ENCODE measurements around the gene TSPAN13.

TSPAN13 gene

DNA sequence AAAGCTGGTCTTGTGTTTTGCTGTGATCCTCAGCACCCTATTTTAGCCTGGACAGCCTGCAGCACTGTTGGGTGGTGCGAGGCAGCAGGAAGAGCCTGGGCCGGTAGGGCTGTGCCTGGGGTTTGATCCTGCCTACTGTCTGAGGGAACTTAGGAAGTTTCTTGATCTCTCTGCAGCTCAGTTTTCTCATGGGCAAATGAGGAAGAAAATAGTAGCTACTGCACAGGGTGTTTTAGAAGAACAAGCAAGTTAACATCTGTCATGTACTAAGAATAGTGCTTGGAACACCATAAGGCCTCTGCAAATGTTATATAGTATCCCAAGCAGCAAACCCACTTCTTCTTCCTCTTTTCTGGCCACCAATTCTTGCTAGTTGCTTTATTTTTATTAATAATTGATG, 63.3 kb downstream of the TSPAN13 start:
- Histone ChIP-seq H3K9me3 (ENCODE audit: control insufficient read depth, insufficient read depth, low read length) (no peaks in the 10 kb centered on the region), H3F3A (ENCODE audit: control insufficient read depth, insufficient read depth) (no peaks in the 10 kb centered on the region), H3K27me3 (ENCODE audit: control insufficient read depth, low read length) (no peaks in the 10 kb centered on the region), H3K9me2 (replicated peaks; ENCODE audit: control insufficient read depth, low read length) (no peaks in the 10 kb centered on the region), H4K20me1 (ENCODE audit: control insufficient read depth, insufficient read depth, low read depth, low read length) (no peaks in the 10 kb centered on the region), H3K4me3 (ENCODE audit: low read length) (no peak overlapping the region), H3K36me3 (ENCODE audit: control insufficient read depth, low read length) (no peaks in the 10 kb centered on the region), H3K4me2 (ENCODE audit: low read length) (no peak overlapping the region), H3K27ac (ENCODE audit: low read depth, low read length) (no peak overlapping the region), H3K79me2 (ENCODE audit: control insufficient read depth, low read length) (no peaks in the 10 kb centered on the region), H3K4me1 (ENCODE audit: control insufficient read depth, low read length) (peaks cover 5% of the 10 kb centered on the region; the same call in 1 of the 2 replicates)
- TF ChIP-seq, protein P1, sequence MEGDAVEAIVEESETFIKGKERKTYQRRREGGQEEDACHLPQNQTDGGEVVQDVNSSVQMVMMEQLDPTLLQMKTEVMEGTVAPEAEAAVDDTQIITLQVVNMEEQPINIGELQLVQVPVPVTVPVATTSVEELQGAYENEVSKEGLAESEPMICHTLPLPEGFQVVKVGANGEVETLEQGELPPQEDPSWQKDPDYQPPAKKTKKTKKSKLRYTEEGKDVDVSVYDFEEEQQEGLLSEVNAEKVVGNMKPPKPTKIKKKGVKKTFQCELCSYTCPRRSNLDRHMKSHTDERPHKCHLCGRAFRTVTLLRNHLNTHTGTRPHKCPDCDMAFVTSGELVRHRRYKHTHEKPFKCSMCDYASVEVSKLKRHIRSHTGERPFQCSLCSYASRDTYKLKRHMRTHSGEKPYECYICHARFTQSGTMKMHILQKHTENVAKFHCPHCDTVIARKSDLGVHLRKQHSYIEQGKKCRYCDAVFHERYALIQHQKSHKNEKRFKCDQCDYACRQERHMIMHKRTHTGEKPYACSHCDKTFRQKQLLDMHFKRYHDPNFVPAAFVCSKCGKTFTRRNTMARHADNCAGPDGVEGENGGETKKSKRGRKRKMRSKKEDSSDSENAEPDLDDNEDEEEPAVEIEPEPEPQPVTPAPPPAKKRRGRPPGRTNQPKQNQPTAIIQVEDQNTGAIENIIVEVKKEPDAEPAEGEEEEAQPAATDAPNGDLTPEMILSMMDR (IDR thresholded peaks at IDR 0.05; ENCODE audit: low read depth, low read length, poor library complexity, severe bottlenecking), result no peak
- TF ChIP-seq EZH2phosphoT487 (IDR thresholded peaks at IDR 0.05; ENCODE audit: borderline replicate concordance, low read length), result no peak

DNA sequence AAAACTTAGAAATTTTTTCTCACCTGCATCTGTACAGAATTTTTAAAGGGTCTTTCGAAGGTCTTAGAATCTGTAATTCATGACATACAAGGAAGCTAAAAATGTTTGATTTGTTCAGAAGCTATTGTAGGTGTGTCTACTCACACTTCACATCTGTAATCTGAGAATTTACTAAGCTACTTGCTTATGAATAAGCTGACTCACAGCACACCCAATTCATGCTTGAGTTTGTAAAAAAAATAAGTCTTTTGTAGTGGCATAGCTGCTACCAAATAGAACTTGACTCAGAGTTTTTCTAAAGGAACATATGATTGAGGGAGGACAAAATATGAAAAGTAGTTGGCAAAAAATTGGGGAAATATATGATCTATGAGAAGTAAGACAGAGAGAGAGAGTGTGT, 64.0 kb downstream of the TSPAN13 start:
- Histone ChIP-seq H3K4me2 (ENCODE audit: low read length) (no peak overlapping the region), H3K9me3 (ENCODE audit: control insufficient read depth, insufficient read depth, low read length) (no peaks in the 10 kb centered on the region), H3K4me3 (ENCODE audit: low read length) (no peak overlapping the region), H3K36me3 (ENCODE audit: control insufficient read depth, low read length) (no peaks in the 10 kb centered on the region), H3K27ac (ENCODE audit: low read depth, low read length) (no peak overlapping the region), H3K27me3 (ENCODE audit: control insufficient read depth, low read length) (no peaks in the 10 kb centered on the region), H3K4me1 (ENCODE audit: control insufficient read depth, low read length) (peaks cover 5% of the 10 kb centered on the region; the same call in 1 of the 2 replicates), H3K9me2 (replicated peaks; ENCODE audit: control insufficient read depth, low read length) (no peaks in the 10 kb centered on the region), H3F3A (ENCODE audit: control insufficient read depth, insufficient read depth) (no peaks in the 10 kb centered on the region), H4K20me1 (ENCODE audit: control insufficient read depth, insufficient read depth, low read depth, low read length) (no peaks in the 10 kb centered on the region), H3K79me2 (ENCODE audit: control insufficient read depth, low read length) (no peaks in the 10 kb centered on the region)
- TF ChIP-seq, protein P1 (IDR thresholded peaks at IDR 0.05; ENCODE audit: low read depth, low read length, poor library complexity, severe bottlenecking), result no peak
- TF ChIP-seq EZH2phosphoT487 (IDR thresholded peaks at IDR 0.05; ENCODE audit: borderline replicate concordance, low read length), result no peak

DNA sequence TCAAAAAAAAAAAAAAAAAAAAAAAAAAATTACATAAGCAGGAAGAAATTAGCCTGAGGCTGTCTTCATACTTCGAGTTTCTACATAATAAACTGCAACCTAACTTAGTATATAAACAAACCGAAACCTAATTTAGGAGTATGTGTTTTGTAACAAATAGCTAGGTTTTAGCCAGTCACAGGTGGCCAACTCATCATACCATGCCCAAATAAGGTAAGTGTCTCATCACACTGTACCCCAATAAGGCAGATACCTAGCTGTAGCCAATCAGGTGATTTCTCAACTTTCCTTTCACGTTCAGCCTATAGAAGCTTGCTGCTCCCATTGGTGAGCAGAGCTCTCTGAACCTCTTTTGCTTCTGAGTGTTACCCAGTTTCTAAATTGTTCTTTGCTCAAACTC, 65.2 kb downstream of the TSPAN13 start:
- Histone ChIP-seq H3K4me3 (ENCODE audit: low read length) (no peak overlapping the region), H3K79me2 (ENCODE audit: control insufficient read depth, low read length) (no peaks in the 10 kb centered on the region), H3F3A (ENCODE audit: control insufficient read depth, insufficient read depth) (no peaks in the 10 kb centered on the region), H3K4me2 (ENCODE audit: low read length) (no peak overlapping the region), H3K27me3 (ENCODE audit: control insufficient read depth, low read length) (no peaks in the 10 kb centered on the region), H3K9me3 (ENCODE audit: control insufficient read depth, insufficient read depth, low read length) (no peaks in the 10 kb centered on the region), H3K36me3 (ENCODE audit: control insufficient read depth, low read length) (no peaks in the 10 kb centered on the region), H3K4me1 (ENCODE audit: control insufficient read depth, low read length) (peaks cover 5% of the 10 kb centered on the region; the same call in 1 of the 2 replicates), H3K27ac (ENCODE audit: low read depth, low read length) (no peak overlapping the region), H3K9me2 (replicated peaks; ENCODE audit: control insufficient read depth, low read length) (no peaks in the 10 kb centered on the region), H4K20me1 (ENCODE audit: control insufficient read depth, insufficient read depth, low read depth, low read length) (no peaks in the 10 kb centered on the region)
- TF ChIP-seq EZH2phosphoT487 (IDR thresholded peaks at IDR 0.05; ENCODE audit: borderline replicate concordance, low read length), result no peak
- TF ChIP-seq, protein P1 (IDR thresholded peaks at IDR 0.05; ENCODE audit: low read depth, low read length, poor library complexity, severe bottlenecking), result no peak

Measured in DOHH2 (cell line).